Measurements from ENCODE around the gene RPS28.

DNA sequence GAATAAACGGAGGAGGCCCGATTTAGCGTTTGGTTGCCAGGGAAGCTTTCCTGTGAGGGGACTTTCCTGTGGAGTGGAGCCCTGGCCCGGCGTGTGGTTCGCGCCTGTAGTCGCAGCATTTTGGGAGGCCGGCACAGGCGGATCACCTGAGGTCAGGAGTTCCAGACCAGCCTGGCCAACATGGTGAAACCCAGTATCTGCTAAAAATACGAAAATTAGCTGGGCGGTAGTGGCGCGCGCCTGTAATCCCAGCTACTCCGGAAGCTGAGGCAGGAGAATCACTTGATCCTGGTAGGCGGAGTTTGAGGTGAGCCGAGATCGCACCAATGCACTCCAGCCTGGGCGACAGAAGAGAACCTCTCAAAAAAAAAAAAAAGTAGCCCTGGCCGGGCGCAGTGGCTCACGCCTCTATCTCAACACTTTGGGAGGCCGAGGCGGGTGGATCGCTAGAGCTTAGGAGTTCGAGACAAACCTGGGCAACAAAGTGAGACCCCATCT, 14.8 kb downstream of the RPS28 start:
- no peak for TF ChIP-seq POLR2AphosphoS5 (IDR thresholded peaks at IDR 0.05; ENCODE audit: low read depth, low read length)
- TF ChIP-seq POLR2A (IDR thresholded peaks at IDR 0.05; ENCODE audit: low read depth, low read length) = no peak

Measured in GM12891 (cell line).